ENCODE measurements around the gene TMEM26. TPM values are rescaled to one million over a fixed set of nuclear protein-coding genes. Genes with fewer than 3 reads are reported as not detected.

TMEM26 gene
- total RNA-seq, 1 experiment from 2014 or later, result not detected

GRCh38 chr10:61366365-61366764 is 86.8 kb downstream of the TMEM26 start:
- Histone ChIP-seq H3K27me3 (ENCODE audit: insufficient read depth, low read depth) (no peaks in the 10 kb centered on the region), H3K9me3 (ENCODE audit: insufficient read depth, low read depth) (peaks cover 4% of the 10 kb centered on the region; the same call in 1 of the 2 replicates), H4K20me1 (ENCODE audit: insufficient read depth) (no peaks in the 10 kb centered on the region), H2AFZ (no peak overlapping the region), H3F3A (ENCODE audit: insufficient read depth, low read depth) (no peaks in the 10 kb centered on the region), H3K4me1 (replicated peaks; ENCODE audit: insufficient read depth) (peaks cover 6% of the 10 kb centered on the region; the same call in 1 of the 2 replicates), H3K79me2 (ENCODE audit: low read depth) (no peaks in the 10 kb centered on the region), H3K9me2 (ENCODE audit: insufficient read depth) (peaks cover 3% of the 10 kb centered on the region; the same call in 1 of the 2 replicates), H3K4me2 (no peak overlapping the region), H3K36me3 (ENCODE audit: low read depth) (no peaks in the 10 kb centered on the region), H3K4me3 (no peak overlapping the region), H3K27ac (no peak overlapping the region)
- DNase-seq, result no peak
- no TSS peak for BruUV-seq (replicated peaks)
- TF ChIP-seq, protein P1, sequence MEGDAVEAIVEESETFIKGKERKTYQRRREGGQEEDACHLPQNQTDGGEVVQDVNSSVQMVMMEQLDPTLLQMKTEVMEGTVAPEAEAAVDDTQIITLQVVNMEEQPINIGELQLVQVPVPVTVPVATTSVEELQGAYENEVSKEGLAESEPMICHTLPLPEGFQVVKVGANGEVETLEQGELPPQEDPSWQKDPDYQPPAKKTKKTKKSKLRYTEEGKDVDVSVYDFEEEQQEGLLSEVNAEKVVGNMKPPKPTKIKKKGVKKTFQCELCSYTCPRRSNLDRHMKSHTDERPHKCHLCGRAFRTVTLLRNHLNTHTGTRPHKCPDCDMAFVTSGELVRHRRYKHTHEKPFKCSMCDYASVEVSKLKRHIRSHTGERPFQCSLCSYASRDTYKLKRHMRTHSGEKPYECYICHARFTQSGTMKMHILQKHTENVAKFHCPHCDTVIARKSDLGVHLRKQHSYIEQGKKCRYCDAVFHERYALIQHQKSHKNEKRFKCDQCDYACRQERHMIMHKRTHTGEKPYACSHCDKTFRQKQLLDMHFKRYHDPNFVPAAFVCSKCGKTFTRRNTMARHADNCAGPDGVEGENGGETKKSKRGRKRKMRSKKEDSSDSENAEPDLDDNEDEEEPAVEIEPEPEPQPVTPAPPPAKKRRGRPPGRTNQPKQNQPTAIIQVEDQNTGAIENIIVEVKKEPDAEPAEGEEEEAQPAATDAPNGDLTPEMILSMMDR (conservative IDR thresholded peaks at IDR 0.05), result no peak
- CTCF ChIA-PET, result no interaction called here
- intact Hi-C loops (cut with micrococcal nuclease; ENCODE audit: unreplicated experiment), result no loop called here
- POLR2A ChIA-PET (ENCODE audit: unreplicated experiment), result no interaction called here

- DNase-seq, result no peak
- H3K4me2 ChIP-seq, result peak overlapping the region; percentile 6; the same call in 1 of the 2 replicates
- H4K20me1 ChIP-seq (ENCODE audit: insufficient read depth), result no peaks in the 10 kb centered on the region
- no TSS peak for BruUV-seq (replicated peaks)
- H3K4me1 ChIP-seq (replicated peaks; ENCODE audit: insufficient read depth), result peaks cover 6% of the 10 kb centered on the region; the same call in 1 of the 2 replicates
- H3K79me2 ChIP-seq (ENCODE audit: low read depth), result no peaks in the 10 kb centered on the region
- intact Hi-C loops (cut with micrococcal nuclease; ENCODE audit: unreplicated experiment), result no loop called here
- H3F3A ChIP-seq (ENCODE audit: insufficient read depth, low read depth), result no peaks in the 10 kb centered on the region
- CTCF ChIA-PET, result no interaction called here
- TF ChIP-seq, protein P1 (conservative IDR thresholded peaks at IDR 0.05), result no peak
- TF ChIP-seq EZH2 (IDR thresholded peaks at IDR 0.05; ENCODE audit: low read depth), result no peak
- H3K27me3 ChIP-seq (ENCODE audit: insufficient read depth, low read depth), result no peaks in the 10 kb centered on the region
- peaks cover 4% of the 10 kb centered on the region; the same call in 1 of the 2 replicates for H3K9me3 ChIP-seq (ENCODE audit: insufficient read depth, low read depth)
- POLR2A ChIA-PET (ENCODE audit: unreplicated experiment), result no interaction called here
- no peak overlapping the region for H3K27ac ChIP-seq
- H3K4me3 ChIP-seq, result no peak overlapping the region
- no peaks in the 10 kb centered on the region for H3K36me3 ChIP-seq (ENCODE audit: low read depth)
- no peak overlapping the region for H2AFZ ChIP-seq
- peaks cover 3% of the 10 kb centered on the region; the same call in 1 of the 2 replicates for H3K9me2 ChIP-seq (ENCODE audit: insufficient read depth)
Measured at GRCh38 chr10:61364619-61365018, 88.6 kb downstream of the TMEM26 start.

- CTCF ChIA-PET, result no interaction called here
- no peak overlapping the region for H2AFZ ChIP-seq
- TF ChIP-seq, protein P1 (conservative IDR thresholded peaks at IDR 0.05), result no peak
- TF ChIP-seq EZH2 (IDR thresholded peaks at IDR 0.05; ENCODE audit: low read depth), result no peak
Measured at GRCh38 chr10:61363006-61363405, 90.2 kb downstream of the TMEM26 start.

More at GRCh38 chr10:61363006-61363405, 90.2 kb downstream of the TMEM26 start:
- H3K4me3 ChIP-seq, result no peak overlapping the region
- no peak overlapping the region for H3K4me2 ChIP-seq
- BruUV-seq (replicated peaks), result no TSS peak
- peaks cover 3% of the 10 kb centered on the region; the same call in 1 of the 2 replicates for H3K9me2 ChIP-seq (ENCODE audit: insufficient read depth)
- H3K4me1 ChIP-seq (replicated peaks; ENCODE audit: insufficient read depth), result peaks cover 6% of the 10 kb centered on the region; the same call in 1 of the 2 replicates
- no peaks in the 10 kb centered on the region for H3K36me3 ChIP-seq (ENCODE audit: low read depth)
- no peaks in the 10 kb centered on the region for H3K79me2 ChIP-seq (ENCODE audit: low read depth)
- H3K9me3 ChIP-seq (ENCODE audit: insufficient read depth, low read depth), result peaks cover 4% of the 10 kb centered on the region; the same call in 1 of the 2 replicates
- no peak overlapping the region for H3K27ac ChIP-seq
- intact Hi-C loops (cut with micrococcal nuclease; ENCODE audit: unreplicated experiment), result no loop called here
- H3K27me3 ChIP-seq (ENCODE audit: insufficient read depth, low read depth), result no peaks in the 10 kb centered on the region
- DNase-seq, result no peak
- POLR2A ChIA-PET (ENCODE audit: unreplicated experiment), result no interaction called here
- no peaks in the 10 kb centered on the region for H4K20me1 ChIP-seq (ENCODE audit: insufficient read depth)
- no peaks in the 10 kb centered on the region for H3F3A ChIP-seq (ENCODE audit: insufficient read depth, low read depth)

Data from PC-9 (cell line).